Endothelial cell of hepatic sinusoid (primary cell): ENCODE measurements around the gene MORN1.
"Not testable (repeated sequence)": the region's sequence is repeated elsewhere in the genome, so short reads cannot be mapped to it uniquely, and the experiment has no call there.

Experiments
- in situ Hi-C: cut with HindIII; loops from 2 replicates; pipeline ENCODE4 v1.10.0; 2017; ENCODE audit warnings: low sequenced_read_pairs

MORN1 gene

DNA sequence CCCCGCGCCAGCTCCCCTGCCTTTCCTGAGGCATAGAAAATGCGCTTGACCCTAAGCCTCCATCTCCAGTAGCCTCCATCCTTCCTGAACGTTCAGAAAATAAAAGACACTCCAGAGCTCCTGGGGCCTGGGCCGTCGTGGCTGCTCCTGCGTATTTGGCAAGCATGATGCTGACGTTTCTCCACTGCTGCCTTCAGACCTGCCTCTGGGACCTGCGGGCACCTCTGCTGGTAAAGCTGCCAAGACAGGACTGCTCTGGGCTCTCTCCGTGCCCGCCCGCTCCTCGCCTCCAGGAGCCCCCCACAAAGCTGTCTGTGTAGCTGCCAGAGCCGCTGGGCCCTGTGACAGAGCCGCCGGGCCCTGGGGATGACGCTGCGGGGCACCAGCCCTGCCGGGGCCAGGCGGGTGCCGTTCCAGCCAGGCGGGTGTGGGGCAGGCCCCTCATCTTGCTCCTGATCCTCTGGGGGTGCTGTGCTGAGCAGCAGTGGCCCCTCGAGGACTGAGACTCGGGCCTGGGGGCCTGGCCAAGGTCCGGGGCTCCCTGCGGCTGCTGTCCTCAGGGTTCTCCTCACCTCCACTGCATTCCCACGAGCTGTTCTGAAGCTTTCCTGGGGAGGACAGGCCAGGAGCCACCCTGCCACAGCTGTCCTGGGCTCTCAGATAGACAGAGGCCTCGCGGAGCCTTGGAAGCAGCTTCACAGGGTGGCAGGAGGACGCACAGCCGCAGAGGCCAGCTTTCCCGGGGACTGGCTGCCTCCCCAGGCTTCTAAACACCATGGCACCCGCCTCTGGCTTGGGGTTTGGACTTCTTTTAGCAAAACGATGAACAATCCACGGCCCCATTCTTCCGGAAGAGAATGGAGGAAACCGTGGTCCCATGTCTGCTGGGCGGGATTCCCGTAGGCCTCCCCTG lies 48.1 kb downstream of the MORN1 start:
- in situ Hi-C loops, result no loop called here

DNA sequence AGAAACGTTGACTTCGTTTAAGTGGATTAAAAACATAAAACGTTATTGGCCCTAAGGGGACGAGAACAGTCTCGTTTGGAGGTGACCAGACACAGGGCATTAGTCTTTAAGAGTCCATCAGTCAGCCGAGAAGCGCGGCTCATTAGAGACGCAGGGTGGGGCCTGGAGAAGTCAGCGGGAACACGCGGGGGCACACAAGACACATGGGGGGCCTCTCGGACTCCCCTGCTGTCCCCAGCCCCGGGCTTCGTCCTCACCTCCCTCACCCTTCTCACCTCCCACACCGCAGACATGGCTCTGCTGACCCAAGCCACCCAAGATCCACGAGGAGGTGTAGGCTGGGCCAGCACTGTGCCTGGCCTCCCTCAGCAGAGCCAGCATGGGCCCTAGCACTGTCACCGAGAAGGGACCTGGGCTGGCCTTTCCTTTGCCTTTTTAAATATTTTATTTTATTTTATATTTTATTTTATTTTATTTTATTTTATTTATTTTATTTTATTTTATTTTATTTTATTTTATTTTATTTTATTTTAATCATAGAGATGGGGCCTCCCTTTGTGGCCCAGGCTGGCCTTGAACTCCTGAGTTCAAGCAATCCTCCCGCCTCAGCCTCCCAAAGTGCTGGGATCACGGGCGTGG lies 48.9 kb downstream of the MORN1 start:
- in situ Hi-C loops, result no loop called here

DNA sequence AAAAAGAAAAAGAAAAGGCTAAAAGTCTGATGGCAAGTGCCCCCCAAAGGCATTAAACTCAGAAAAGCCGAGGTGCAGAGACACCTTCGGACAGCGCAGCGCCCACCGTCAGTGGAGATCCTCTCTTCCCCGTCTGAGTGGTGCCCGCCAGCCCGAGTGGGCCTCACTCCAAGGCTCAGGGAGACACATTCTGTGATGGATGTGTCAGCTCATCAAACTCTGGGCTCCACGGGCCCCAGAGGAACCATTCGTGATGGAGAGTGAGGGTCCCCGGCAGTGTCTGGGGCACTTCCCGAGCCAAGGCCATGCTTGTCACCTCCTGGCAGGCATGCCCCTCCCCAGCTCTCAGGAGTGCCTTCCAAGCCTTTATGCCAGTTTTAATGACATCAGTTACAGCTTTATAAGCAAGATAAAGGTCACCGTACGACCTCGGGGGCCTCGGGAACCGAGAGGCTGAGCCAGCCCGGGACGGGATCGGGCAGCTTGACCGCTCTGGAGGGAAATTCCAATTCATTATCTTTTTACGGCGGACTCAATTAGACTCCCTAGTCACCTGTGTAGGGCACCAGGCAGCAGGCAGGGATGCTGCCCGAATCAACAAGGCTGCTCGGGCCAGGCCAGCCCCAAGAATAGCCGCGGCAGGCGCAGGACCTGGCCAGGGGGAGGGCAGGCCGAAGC lies 49.5 kb downstream of the MORN1 start:
- in situ Hi-C loops, result no loop called here

DNA sequence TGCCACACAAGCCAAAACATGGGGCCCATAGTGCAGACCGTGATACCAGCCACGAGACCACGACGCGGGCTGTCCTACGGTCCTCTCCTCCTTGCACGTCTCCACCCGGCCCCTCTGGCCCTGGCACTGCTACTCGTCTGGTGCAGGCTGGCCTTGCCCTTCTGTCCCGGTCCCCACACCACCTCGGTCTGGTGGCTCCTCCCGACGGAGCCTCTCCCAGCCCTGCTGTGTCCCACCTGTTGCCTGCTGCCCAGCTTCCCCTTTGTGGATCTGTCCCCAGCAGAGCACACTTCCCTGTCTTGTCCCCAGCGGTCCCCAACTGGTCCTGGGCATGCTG lies 50.5 kb downstream of the MORN1 start:
- in situ Hi-C loops, result no loop called here

DNA sequence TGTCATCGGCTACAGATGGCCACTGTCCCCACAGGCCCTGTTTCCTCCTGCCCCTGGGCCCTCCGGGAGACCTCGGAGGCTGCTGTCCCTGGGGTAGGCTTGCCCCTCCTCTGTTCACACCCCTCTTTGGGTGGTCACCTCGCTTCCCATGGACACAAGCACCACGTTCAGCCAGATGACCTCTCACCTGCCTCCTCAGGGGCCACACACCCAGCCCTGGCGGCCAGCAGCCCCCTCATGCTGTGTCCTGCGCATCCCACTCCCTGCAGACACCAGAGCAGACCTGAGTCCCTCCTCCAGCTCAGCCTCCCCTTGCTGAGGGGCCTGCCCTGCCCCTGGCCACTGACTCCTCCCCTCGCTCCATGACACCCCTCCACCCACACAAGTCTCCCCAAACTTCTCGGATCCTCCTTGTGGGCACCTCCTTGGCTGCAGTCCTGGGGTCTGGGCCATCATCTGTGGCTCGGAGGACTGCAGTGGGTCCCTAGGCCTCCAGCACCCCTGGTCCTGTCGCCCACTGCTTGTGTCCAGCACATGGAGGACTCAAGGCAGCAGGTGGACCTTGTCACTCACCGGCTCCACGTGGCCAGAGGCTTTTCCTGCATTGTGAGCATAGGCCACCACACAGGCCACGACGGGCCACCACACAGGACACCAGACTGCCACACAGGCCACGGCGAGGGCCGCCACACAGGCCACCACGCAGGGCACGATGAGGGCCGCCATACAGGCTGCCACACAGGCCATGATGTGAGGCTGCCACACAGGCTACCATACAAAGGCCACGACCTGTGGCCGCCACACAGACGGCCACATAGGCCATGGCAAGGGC lies 51.1 kb downstream of the MORN1 start:
- in situ Hi-C loops, result no loop called here

DNA sequence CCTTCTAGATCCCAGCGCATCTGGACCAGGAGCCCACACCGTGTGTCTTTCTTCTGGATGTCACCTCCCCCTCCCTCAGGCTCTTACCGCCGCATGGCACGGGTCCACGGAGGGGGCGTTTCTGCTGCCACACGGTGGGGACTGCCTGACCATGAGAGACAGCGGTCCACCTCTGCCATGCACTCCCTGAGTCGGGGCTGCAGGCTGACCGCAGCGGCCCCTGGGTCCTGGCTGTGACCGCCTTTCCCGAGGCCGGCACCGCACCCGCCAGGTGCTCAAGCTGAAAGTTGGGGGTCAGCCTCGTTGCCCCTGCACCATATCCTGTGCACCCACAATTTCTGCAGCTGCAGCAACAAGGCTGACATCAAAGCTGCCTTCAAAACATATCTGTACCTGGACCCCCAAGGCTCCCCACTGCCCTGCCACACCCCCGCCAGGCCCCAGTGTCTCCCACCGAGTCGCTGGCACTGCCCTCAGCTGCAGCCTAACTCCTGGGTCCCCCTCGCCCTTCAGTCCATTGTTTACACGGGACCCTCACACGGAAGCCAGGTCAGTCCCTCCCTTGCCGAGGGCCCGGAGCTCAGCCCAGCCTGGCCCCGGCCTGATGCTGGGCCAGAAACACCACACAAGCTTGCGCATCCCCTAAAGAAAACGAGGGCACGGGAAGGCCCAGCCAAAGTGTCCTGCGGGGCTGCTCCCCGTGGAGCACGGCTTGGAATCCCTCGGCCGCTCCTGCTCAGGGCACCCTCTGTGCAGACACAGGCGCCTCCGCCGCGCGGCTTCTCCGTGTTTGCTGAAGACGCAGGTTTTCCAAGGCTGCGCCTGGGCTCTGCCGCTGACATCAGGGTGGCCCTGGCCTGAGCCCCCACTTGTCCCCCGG lies 51.9 kb downstream of the MORN1 start:
- in situ Hi-C loops, result no loop called here

DNA sequence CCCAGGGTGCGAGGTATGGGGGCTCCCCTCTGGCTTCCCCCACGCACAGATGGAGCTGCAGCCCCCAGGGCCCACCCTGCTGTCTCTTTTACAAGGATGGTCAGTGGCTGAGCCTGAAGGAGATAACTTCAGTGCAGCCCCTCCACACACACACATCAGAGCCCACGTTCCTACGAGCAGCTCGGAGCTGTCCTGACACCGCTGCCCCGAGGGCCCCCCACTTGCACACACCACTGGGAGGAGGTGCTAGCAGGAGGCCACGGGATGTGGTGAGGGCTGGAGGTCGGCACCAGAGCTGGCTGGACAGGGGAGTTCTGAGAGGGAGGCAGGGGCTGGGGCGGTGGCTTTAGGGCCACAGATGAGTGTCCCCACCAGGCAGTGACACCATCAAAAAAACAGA lies 53.9 kb downstream of the MORN1 start:
- in situ Hi-C loops, result no loop called here

DNA sequence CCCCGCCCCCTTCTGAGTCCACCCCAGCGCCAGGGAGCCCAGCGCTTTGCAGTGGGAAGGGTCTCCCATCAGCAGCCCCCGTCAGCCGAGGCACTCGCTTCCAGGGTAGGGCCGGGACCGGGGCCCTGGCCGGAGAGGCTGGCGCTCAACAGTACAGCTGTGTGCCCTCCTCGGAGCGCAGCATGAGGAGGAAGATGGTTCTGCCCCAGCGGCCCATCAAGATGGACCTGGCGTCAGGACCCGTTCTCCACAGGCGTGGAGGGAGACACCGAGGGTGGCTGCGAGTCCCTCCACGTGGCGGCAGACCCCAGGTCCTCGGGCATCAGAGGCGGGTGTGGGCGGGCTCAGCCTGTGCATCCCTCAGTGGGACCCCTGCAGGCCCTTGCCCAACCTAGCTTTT lies 54.3 kb downstream of the MORN1 start:
- in situ Hi-C loops, result no loop called here

DNA sequence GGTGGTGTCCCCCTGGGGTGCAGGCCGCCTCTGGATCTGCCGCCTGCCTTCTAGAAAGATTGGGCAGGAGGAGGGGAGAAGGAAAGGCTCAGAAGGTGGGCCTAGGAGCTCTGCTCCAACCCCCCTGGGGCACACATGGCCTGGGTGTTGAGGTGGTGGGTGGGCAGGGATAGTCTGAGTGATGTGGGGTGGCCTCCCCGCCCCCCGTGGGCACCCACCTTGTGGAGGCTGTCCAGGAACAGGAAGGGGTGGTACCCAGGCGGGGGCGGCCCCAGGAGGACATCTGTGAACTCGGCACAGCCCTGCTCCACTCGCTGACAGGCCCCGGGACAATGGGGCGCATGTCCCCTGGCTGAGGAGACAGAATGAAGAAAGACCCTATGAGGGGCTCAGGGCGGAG lies 54.9 kb downstream of the MORN1 start:
- in situ Hi-C loops, result no loop called here

DNA sequence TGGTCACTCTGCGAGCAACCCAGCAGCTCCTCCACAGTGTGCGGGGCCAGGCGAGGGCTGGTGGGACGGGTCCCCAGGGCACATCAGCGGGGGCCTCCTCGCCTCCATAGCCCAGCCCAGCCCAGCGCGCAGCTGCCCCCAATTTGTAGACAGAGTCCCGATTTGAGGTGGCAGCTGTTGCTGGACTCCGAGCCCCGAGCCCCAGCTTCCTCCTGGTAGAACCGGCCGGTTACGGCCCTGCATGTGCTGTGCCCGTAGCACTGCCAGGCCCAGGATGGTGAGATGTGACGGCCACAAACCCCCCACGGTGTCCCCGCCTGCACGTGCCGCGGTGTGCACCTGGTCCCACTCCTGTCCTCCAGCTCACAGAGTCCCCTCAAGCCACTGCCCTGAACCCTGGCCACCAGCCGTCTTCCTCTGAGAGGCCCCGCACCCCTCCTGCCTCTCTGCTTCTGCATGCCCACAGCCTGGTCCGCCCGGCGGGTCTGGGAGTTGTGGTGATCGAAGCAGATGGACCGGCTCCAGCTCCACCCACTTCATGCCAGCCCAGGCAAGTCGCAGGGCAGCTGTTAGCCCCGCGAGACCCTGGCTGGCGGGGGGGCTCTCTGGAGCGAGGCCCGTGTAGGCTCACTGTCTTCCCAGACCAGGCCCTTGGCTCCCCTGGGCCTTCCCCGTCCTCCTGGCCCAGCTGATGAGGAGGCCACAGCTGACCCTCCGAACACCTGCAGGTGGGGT lies 55.5 kb downstream of the MORN1 start:
- in situ Hi-C loops, result no loop called here

DNA sequence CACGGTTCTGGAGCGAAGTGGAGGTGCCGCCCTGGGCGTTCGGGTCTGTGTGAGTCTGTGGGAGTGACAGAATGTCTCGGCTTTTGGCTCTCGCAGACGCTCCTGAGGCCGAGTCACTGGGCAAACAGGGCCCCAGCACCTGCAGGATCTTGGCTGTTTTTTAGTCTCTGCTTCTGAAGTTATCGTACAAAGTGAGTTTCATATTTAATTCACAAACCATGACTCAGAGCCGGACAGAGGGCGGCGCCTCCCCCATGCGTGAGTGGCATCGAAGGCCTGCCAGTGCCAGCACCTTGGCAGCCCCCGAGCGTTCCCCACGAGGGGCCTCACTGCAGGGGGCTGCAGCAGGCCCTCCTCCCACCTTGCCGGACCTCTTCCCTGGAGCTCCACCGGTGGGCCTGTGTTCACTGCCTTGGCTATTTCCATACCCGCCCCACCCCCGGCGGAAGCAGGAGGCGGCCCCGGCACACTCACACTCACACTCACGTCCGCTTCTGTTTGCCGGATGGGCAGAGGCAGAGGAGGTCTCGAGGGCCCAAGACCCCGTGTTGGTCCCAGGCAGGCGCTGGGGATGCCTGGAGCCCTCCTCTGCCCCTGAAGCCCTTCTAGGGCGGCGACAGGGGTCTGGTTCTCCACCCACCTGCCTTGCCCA lies 56.3 kb downstream of the MORN1 start:
- in situ Hi-C loops, result no loop called here

DNA sequence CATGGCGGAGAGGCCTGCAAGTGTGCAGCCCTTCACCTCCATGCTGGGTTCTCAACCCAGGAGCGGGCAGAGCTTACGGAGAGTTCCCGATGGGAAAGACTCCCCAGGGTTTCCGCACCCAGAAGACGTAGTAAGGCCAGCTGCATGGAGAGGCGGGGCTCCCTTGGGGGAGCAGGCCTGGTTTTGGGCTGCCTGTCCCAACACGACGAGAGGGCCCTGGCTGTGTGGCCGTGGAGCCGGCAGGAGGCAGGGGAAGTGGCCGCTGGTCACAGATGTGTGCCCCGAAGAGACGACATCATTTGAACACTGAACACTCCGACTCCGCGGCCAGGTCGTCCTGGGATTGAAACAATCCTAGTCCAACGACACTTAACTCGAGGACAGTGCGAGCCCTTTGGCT lies 57.0 kb downstream of the MORN1 start:
- in situ Hi-C loops, result no loop called here

DNA sequence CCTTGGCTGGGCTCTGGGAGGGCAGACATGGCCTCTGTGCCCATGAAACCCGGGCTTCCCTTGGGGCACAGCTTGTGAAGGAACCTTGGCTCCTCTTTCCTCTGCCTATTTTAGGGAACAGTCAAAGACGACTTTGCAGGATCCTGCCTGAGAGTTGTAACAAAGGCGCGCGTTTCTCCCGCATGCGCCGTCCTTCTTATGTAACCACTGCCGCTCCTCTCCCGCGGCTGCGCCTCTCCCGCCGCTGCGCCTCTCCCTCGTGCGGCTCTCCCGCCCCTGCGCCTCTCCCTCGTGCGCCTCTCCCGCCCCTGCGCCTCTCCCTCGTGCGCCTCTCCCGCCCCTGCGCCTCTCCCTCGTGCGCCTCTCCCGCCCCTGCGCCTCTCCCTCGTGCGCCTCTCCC lies 59.8 kb downstream of the MORN1 start:
- in situ Hi-C loops, result not testable (repeated sequence)

DNA sequence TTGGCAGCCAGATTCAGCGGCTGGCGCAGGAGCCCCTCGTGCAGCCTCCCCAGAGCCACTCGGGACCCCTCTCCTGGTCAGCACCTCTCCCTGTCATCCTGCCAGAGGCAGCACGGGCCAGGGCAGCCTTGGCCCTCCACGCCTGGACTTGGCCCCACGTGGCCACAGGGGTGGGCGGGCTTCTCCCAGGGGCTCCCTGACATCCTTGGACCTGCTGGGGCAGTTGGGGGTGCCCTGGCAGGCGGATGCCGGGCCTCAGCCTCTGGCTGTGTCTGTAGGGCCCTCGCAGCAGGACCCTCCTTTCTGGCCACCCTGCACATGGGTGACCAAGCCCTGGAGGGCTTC lies 60.2 kb downstream of the MORN1 start:
- in situ Hi-C loops, result no loop called here

DNA sequence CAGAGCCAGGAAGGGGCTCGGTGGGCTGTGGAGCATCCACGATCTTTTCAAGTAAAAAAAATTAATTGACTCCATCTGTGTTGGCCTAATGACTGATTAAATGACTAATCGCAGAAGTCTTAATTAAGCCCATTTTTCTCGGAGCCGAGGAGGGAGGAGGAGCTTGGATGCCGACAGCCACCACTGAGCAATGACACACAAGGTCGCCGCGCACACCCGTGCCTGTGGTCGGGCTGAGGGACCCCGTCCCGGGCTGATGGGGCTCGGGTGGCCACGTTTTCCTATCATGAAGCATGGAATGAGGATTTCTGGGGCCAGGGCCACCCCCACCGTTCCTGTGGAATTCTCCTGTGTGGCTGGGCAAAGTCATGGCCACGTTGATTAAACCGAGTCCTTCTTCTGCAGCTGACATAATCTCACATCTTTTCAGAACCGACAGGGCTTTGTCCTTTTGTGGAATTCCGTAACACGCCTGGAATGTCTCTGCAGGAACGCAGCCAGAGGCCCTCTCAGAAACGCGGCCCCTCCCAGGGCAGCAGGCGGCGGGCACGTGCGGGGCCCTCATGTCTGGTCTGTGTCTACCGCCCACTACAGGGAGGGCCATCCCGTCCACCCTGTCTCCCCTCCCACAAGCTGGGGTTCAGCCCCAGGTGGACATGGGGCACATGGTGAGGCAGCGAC lies 60.7 kb downstream of the MORN1 start:
- in situ Hi-C loops, result no loop called here

DNA sequence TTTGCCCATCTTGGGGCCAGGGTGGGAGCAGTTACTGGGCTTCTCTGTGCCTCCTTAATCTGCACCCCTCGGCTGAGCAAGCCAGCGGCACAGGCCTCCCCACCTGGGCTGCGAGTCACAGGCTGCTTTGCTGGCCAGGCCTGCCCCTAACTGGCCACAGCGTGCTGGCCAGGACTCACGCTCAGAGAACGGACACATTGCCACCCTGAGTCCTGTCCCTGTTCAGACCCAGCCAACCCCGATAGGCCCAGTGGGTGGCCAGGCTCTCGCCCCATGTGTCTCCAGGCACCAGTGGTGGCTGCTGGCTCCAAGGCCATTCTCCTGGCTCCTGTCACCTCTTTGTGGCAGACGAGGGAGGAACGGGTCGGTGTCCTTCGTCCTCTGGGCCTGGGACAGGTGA lies 61.3 kb downstream of the MORN1 start:
- in situ Hi-C loops, result no loop called here

DNA sequence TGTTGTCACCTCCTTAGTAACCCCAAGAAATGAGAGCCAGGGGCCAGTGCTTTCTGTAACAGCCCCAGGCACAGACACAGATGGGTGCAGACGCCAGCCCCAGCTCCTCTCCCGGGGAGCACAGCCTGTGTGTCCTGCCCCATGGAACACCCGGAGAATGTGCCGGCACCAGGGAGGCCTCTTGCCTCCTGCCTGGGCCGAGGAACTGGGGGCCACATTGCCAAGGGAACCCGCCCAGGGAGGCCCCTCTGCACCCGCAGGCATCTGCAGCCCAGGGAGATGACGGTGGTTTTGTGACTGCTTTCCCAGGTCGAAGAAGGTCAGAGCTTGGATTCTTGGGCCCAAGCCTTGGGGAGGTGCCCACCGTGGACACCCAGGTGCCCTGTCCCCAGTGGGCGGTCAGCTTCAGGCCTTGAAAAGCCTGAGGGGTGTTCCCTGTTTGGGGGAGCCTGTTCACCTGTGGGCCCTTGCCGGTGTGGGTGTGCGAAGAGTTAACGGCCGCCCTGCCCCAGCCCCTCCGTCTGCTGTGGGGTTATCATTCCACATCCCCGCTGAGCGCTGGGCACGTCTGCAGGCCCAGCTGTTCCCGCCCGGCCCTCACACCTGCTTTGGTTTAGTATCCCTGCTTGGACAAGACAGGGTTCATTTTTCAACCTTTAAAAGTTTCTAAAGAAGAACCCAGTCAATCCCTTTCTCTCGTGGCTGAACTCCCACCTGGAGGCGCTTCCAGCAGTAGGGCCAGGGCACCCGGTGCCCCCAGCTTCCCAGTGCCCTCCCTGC lies 62.5 kb downstream of the MORN1 start:
- in situ Hi-C loops, result no loop called here

DNA sequence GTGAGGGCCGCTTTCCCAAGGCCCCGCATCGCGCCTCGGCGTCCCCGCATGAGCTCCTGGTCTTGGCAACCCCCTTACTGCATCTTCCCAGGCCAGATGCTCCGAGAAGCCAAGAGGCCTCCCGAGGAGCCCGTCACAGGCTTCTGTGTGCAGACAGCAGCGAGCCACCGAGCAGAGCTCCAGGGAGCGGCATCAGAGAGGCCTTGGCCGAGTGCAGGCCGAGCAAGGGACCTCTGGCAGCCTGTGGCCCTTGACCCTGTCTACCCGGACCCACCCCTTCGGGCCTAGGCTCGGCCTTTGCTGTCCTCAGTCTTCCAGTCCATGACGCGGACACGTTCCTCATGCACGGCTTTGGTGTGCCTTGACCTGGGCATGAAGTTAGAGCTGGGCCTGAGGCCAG lies 63.5 kb downstream of the MORN1 start:
- in situ Hi-C loops, result no loop called here
